H1 (cell line): Measurements from ENCODE around the gene S100A10. TPM values are rescaled to one million over a fixed set of nuclear protein-coding genes. Genes with fewer than 3 reads are reported as not detected.

ENCODE experiments used
- CTCF ChIA-PET: fragments of 300-600 bp; sonication (Branson Sonifier 250); formaldehyde crosslinking; loops from one replicate; lab custom pipeline; 2021; ENCODE audit not compliant: partially characterized antibody; lab: Charles Lee
- POLR2A ChIA-PET: fragments of 300-600 bp; sonication (Branson Sonifier 250); formaldehyde crosslinking; loops from one replicate; lab custom pipeline; 2021; ENCODE audit warnings: inconsistent platforms; ENCODE audit not compliant: partially characterized antibody; lab: Charles Lee
- DNase-seq, 2 experiments: peaks; one replicate each; pipeline versions ENCODE4 v3.0.0 to v3.0.0-alpha.2; 2010 to 2022; ENCODE audit warnings: low spot score in 2 of 2, low read depth in 1 of 2, mixed read lengths in 1 of 2
- FAIRE-seq: peaks from 2 replicates; lab custom pipeline; 2011; peaks lifted over from hg19 to GRCh38; lab: Jason Lieb, UNC
- H2AFZ ChIP-seq: 2 replicates; pipeline ENCODE4 v1.8.1; 2012; ENCODE audit warnings: low read length, inconsistent platforms
- H2AK5ac ChIP-seq: 2 replicates; pipeline ENCODE4 v1.6.1; 2013; ENCODE audit warnings: low read depth, low read length
- H2BK120ac ChIP-seq: replicated peaks from 2 replicates; pipeline ENCODE3; 2013; ENCODE audit warnings: low read depth, low read length, inconsistent platforms
- H2BK12ac ChIP-seq: 2 replicates; pipeline ENCODE4 v1.6.1; 2013; ENCODE audit warnings: low read depth, low read length
- H2BK15ac ChIP-seq: 2 replicates; pipeline ENCODE4 v1.6.1; 2013; ENCODE audit warnings: low read length
- H2BK20ac ChIP-seq: 2 replicates; pipeline ENCODE4 v1.6.1; 2013; ENCODE audit warnings: low read length
- H2BK5ac ChIP-seq: 2 replicates; pipeline ENCODE4 v1.6.1; 2013; ENCODE audit warnings: low read depth, low read length
- H3K14ac ChIP-seq: 2 replicates; pipeline ENCODE4 v1.6.1; 2013; ENCODE audit warnings: inconsistent platforms; ENCODE audit not compliant: insufficient read length
- H3K18ac ChIP-seq: 2 replicates; pipeline ENCODE4 v1.6.1; 2013; ENCODE audit warnings: low read length; ENCODE audit errors: extremely low read depth
- H3K23ac ChIP-seq: 2 replicates; pipeline ENCODE4 v1.6.1; 2013; ENCODE audit warnings: inconsistent platforms; ENCODE audit not compliant: insufficient read length
- H3K23me2 ChIP-seq: 2 replicates; pipeline ENCODE4 v1.6.1; 2013; ENCODE audit warnings: low read depth, low read length
- H3K27ac ChIP-seq: 2 replicates; pipeline ENCODE4 v1.6.1; 2011; ENCODE audit warnings: low read depth, low read length, inconsistent platforms
- H3K27me3 ChIP-seq, 4 experiments: replicated peaks in 1 of 4; 1 replicate in 1 of 4; 2 replicates in 3 of 4; pipeline versions ENCODE4 v1.6.1 to v1.8.1; 2011 to 2013; ENCODE audit warnings: low read length in 3 of 4, mild to moderate bottlenecking in 3 of 4, inconsistent platforms in 2 of 4, mixed read lengths in 2 of 4, moderate library complexity in 1 of 4; ENCODE audit not compliant: control insufficient read depth in 3 of 4, insufficient read depth in 3 of 4; ENCODE audit errors: extremely low read depth in 1 of 4
- H3K36me3 ChIP-seq, 4 experiments: 2 replicates each; pipeline versions ENCODE4 v1.6.1 to v1.8.1; 2011 to 2013; ENCODE audit warnings: mild to moderate bottlenecking in 4 of 4, low read length in 3 of 4, moderate library complexity in 2 of 4, control low read depth in 1 of 4, inconsistent platforms in 1 of 4; ENCODE audit not compliant: insufficient read depth in 4 of 4, control insufficient read depth in 2 of 4
- H3K4ac ChIP-seq: replicated peaks from 2 replicates; pipeline ENCODE3; 2013; ENCODE audit warnings: low read length, low read depth, mixed read lengths, inconsistent platforms; ENCODE audit not compliant: insufficient read length
- H3K4me1 ChIP-seq, 4 experiments: replicated peaks in 1 of 4; 1 replicate in 1 of 4; 2 replicates in 3 of 4; pipeline versions ENCODE4 v1.6.1 to v1.8.1; 2011 to 2013; ENCODE audit warnings: low read length in 3 of 4, inconsistent platforms in 2 of 4, mixed read lengths in 1 of 4; ENCODE audit not compliant: insufficient read depth in 4 of 4, control insufficient read depth in 3 of 4
- H3K4me2 ChIP-seq, 2 experiments: 2 replicates each; pipeline versions ENCODE4 v1.6.1 to v1.8.1; 2011 to 2013; ENCODE audit warnings: low read depth in 2 of 2, low read length in 2 of 2, control low read depth in 1 of 2, inconsistent platforms in 1 of 2, mild to moderate bottlenecking in 1 of 2; ENCODE audit not compliant: insufficient read depth in 1 of 2
- H3K4me3 ChIP-seq, 4 experiments: fragments of 200-600, 300-600 bp in 1 of 4; sonication (generic), shearing (Covaris generic), sonication (Bioruptor Twin) in 1 of 4; 2 replicates each; pipeline versions ENCODE4 v1.5.1 to v1.8.1; 2011 to 2016; ENCODE audit warnings: low read length in 4 of 4, low read depth in 3 of 4, control low read depth in 2 of 4, inconsistent platforms in 2 of 4, mild to moderate bottlenecking in 2 of 4, mixed read lengths in 1 of 4, moderate library complexity in 1 of 4; ENCODE audit not compliant: insufficient read depth in 2 of 4; ENCODE audit errors: extremely low read depth in 1 of 4
- H3K56ac ChIP-seq: replicated peaks from 2 replicates; pipeline ENCODE3; 2013; ENCODE audit warnings: low read depth, mild to moderate bottlenecking, mixed read lengths, low read length, inconsistent platforms; ENCODE audit not compliant: insufficient read length
- H3K79me1 ChIP-seq: 2 replicates; pipeline ENCODE4 v1.6.1; 2013; ENCODE audit warnings: low read depth, low read length, control low read depth
- H3K79me2 ChIP-seq, 2 experiments: 2 replicates each; pipeline versions ENCODE4 v1.6.1 to v1.8.1; 2012 to 2013; ENCODE audit warnings: low read length in 2 of 2, mild to moderate bottlenecking in 2 of 2, inconsistent platforms in 1 of 2; ENCODE audit not compliant: insufficient read depth in 2 of 2, control insufficient read depth in 1 of 2
- H3K9ac ChIP-seq, 4 experiments: replicated peaks in 1 of 4; 1 replicate in 1 of 4; 2 replicates in 3 of 4; pipeline versions ENCODE4 v1.6.1 to v1.8.1; 2011 to 2013; ENCODE audit warnings: low read depth in 3 of 4, low read length in 3 of 4, control low read depth in 2 of 4, mild to moderate bottlenecking in 2 of 4, moderate library complexity in 2 of 4, inconsistent platforms in 1 of 4; ENCODE audit errors: extremely low read depth in 1 of 4
- H3K9me3 ChIP-seq, 2 experiments: 2 replicates each; pipeline versions ENCODE4 v1.6.1 to v1.8.1; 2012 to 2013; ENCODE audit warnings: mild to moderate bottlenecking in 2 of 2, moderate library complexity in 2 of 2, control low read depth in 1 of 2, inconsistent platforms in 1 of 2, low read depth in 1 of 2, low read length in 1 of 2, mixed read lengths in 1 of 2; ENCODE audit not compliant: insufficient read depth in 2 of 2
- H4K20me1 ChIP-seq, 2 experiments: replicated peaks in 1 of 2; 2 replicates each; pipeline versions ENCODE3 to v1.8.1; 2011 to 2013; ENCODE audit warnings: inconsistent platforms in 2 of 2, low read length in 2 of 2, mild to moderate bottlenecking in 1 of 2; ENCODE audit not compliant: insufficient read depth in 2 of 2, control insufficient read depth in 1 of 2
- H4K5ac ChIP-seq: 2 replicates; pipeline ENCODE4 v1.6.1; 2013; ENCODE audit warnings: low read length, low read depth, mixed read lengths, inconsistent platforms; ENCODE audit not compliant: insufficient read length
- H4K8ac ChIP-seq: 2 replicates; pipeline ENCODE4 v1.8.0; 2013; ENCODE audit warnings: mild to moderate bottlenecking, moderate library complexity, low read length, inconsistent platforms; ENCODE audit not compliant: insufficient read depth; ENCODE audit errors: extremely low read depth
- H4K91ac ChIP-seq: replicated peaks from 2 replicates; pipeline ENCODE3; 2013; ENCODE audit warnings: low read length, mixed read lengths, inconsistent platforms; ENCODE audit not compliant: insufficient read length
- FOSL1 ChIP-seq: IDR thresholded peaks from 2 replicates; pipeline ENCODE4 v1.6.1; 2011; ENCODE audit warnings: mild to moderate bottlenecking, low read depth, low read length, moderate library complexity; ENCODE audit not compliant: insufficient read depth
- JUN ChIP-seq: IDR thresholded peaks from 2 replicates; pipeline ENCODE4 v1.6.1; 2011; ENCODE audit warnings: low read depth, mild to moderate bottlenecking, improper control_type of control experiment, low read length
- PHF8 ChIP-seq: fragments of 200-600 bp; sonication (generic); conservative IDR thresholded peaks from 2 replicates; pipeline ENCODE4 v1.7.1; 2012; ENCODE audit warnings: low read depth, mild to moderate bottlenecking, inconsistent platforms, low read length, moderate library complexity
- WGBS, 2 experiments: shearing (Covaris generic) in 1 of 2; methylation state at CpG; one replicate each; pipeline versions ENCODE4 v1.1.6 to v1.1.7; 2013 to 2015; ENCODE audit warnings: low lambda C conversion rate in 2 of 2, mixed read lengths in 2 of 2, inconsistent platforms in 1 of 2, low coverage in 1 of 2, missing lambda C conversion rate in 1 of 2; ENCODE audit not compliant: insufficient replicate concordance in 2 of 2, insufficient coverage in 1 of 2, insufficient read length in 1 of 2; ENCODE audit errors: extremely low coverage in 1 of 2, missing lambda C conversion rate in 1 of 2; 5-methylcytosine and 5-hydroxymethylcytosine counted together
- polyA plus RNA-seq, 7 experiments: library from polyadenylated mRNA; depleted of rRNA in 3 of 7; stranded (reverse) in 5 of 7; unstranded in 2 of 7; fragments of >200 nt in 5 of 7; fragments of 200-250 nt in 2 of 7; gene quantifications; 1 replicate in 5 of 7; 2 replicates in 1 of 7; 4 replicates in 1 of 7; pipeline versions ENCODE4 v1.2.1 to v1.2.3, GENCODE V29; 2011 to 2013; ENCODE audit warnings: missing spikeins in 2 of 7, mixed read lengths in 2 of 7
- total RNA-seq: library from RNA; stranded (reverse); fragmentation: NEBNext Ultra II Directional; extraction: Animal tissue kit (Norgen Biotek cat#: 25700); gene quantifications from 2 replicates; pipeline ENCODE4 v1.2.1, GENCODE V29; 2021

Gene S100A10
- total and polyA plus RNA-seq, 2 of the 8 experiments (the other 6 are each of a cell fraction or from before 2014, with no cell fraction given), result 23.9 to 231 TPM

GRCh38 chr1:152029929-152030211, 36.2 kb upstream of the S100A10 start:
- H2AFZ ChIP-seq, result no peak overlapping the region
- no peak overlapping the region for H4K91ac ChIP-seq
- no peak overlapping the region for H3K27ac ChIP-seq
- no peak overlapping the region for H2BK120ac ChIP-seq
- H3K23me2 ChIP-seq, result no peaks in the 10 kb centered on the region
- H3K79me1 ChIP-seq, result no peaks in the 10 kb centered on the region
- no peak overlapping the region for H4K5ac ChIP-seq
- H3K56ac ChIP-seq, result no peak overlapping the region
- 90% methylated on average over 4 of the region's 4 CpGs; no CpG with 5 or more reads in 1 of the 2 experiments for WGBS, 2 experiments
- H3K4me1 ChIP-seq, result peaks cover 3 to 5% (median 3%) of the 10 kb centered on the region in 4 experiments; a peak in 5 of 7 replicates
- H3K9me3 ChIP-seq, result no peaks in the 10 kb centered on the region
- H3K9ac ChIP-seq, result no peak overlapping the region
- H4K8ac ChIP-seq, result no peak overlapping the region
- ChIA-PET CTCF (interaction anchor here (0.8 to 2.1 kb wide), 4 partner anchors 11 to 62 kb away, joined by 3 to 12 read pairs (median 3); no protein-coding TSS in a partner anchor), POLR2A (interaction anchor here (1.6 kb wide), 1 partner anchor 11 kb away, joined by 5 read pairs; no protein-coding TSS in a partner anchor)
- no peak overlapping the region for H2BK5ac ChIP-seq
- no peak for DNase-seq
- no peak overlapping the region for H3K4me2 ChIP-seq
- no peak overlapping the region for H2BK15ac ChIP-seq
- no peaks in the 10 kb centered on the region for H3K27me3 ChIP-seq
- peaks cover 3 to 18% (median 6%) of the 10 kb centered on the region in 4 experiments; a peak in 5 of 8 replicates for H3K36me3 ChIP-seq
- H2BK12ac ChIP-seq, result no peak overlapping the region
- no peak for FAIRE-seq
- no peaks in the 10 kb centered on the region for H4K20me1 ChIP-seq
- H3K18ac ChIP-seq, result no peak overlapping the region
- no peak overlapping the region for H3K4me3 ChIP-seq
- no peak overlapping the region for H2AK5ac ChIP-seq
- peak overlapping the region; percentile 11; the same call in 1 of the 2 replicates for H2BK20ac ChIP-seq
- H3K79me2 ChIP-seq, result no peaks in the 10 kb centered on the region
- H3K23ac ChIP-seq, result no peak overlapping the region
- no peak overlapping the region for H3K14ac ChIP-seq
- H3K4ac ChIP-seq, result no peak overlapping the region
- TF ChIP-seq PHF8 (no peak), JUN (no peak), FOSL1 (no peak)
